Osteocyte (in vitro differentiated cells): ENCODE data around the gene ALDH1A3. TPM values are rescaled to one million over a fixed set of nuclear protein-coding genes. Genes with fewer than 3 reads are reported as not detected.

Source experiments
- DNase-seq: peaks from one replicate; pipeline ENCODE4 v3.0.0; 2021; ENCODE audit warnings: mixed read lengths; ENCODE audit not compliant: unreplicated experiment; ENCODE audit errors: extremely low spot score
- H3K27ac Mint-ChIP-seq: one replicate; pipeline ENCODE4 v1.8.0; 2021; ENCODE audit warnings: mild to moderate bottlenecking, mixed read lengths; ENCODE audit not compliant: unreplicated experiment
- H3K27me3 Mint-ChIP-seq: one replicate; pipeline ENCODE4 v1.8.0; 2021; ENCODE audit warnings: mixed read lengths; ENCODE audit not compliant: unreplicated experiment
- H3K36me3 Mint-ChIP-seq: one replicate; pipeline ENCODE4 v1.8.0; 2021; ENCODE audit warnings: mixed read lengths; ENCODE audit not compliant: unreplicated experiment
- H3K4me1 Mint-ChIP-seq: one replicate; pipeline ENCODE4 v1.8.0; 2021; ENCODE audit warnings: mixed read lengths; ENCODE audit not compliant: unreplicated experiment
- H3K4me3 Mint-ChIP-seq: one replicate; pipeline ENCODE4 v1.8.0; 2021; ENCODE audit warnings: mild to moderate bottlenecking, moderate library complexity, mixed read lengths; ENCODE audit not compliant: unreplicated experiment
- H3K9me3 Mint-ChIP-seq: one replicate; pipeline ENCODE4 v1.8.0; 2021; ENCODE audit warnings: mixed read lengths; ENCODE audit not compliant: unreplicated experiment
- CTCF ChIP-seq: fragments of 200-600 bp; sonication (generic); IDR thresholded peaks from 2 replicates; pipeline ENCODE4 v1.5.0; 2021; ENCODE audit warnings: antibody characterized with exemption, mild to moderate bottlenecking, moderate library complexity
- total RNA-seq: library from RNA; stranded (reverse); gene quantifications from 2 replicates; pipeline ENCODE4 v1.2.1, GENCODE V29; 2021

Gene ALDH1A3
- total RNA-seq, 1 donor from 2014 or later: 0.30 TPM

GRCh38 chr15:100902436-100903167 is 23.0 kb downstream of the ALDH1A3 start:
- H3K4me1 Mint-ChIP-seq: peaks cover 17% of the 10 kb centered on the region
- DNase-seq: no peak
- no peak for TF ChIP-seq CTCF
- H3K27me3 Mint-ChIP-seq: no peaks in the 10 kb centered on the region
- peak overlapping the region; percentile 87 for H3K27ac Mint-ChIP-seq
- no peaks in the 10 kb centered on the region for H3K36me3 Mint-ChIP-seq
- H3K4me3 Mint-ChIP-seq: peak overlapping the region; percentile 43
- H3K9me3 Mint-ChIP-seq: peaks cover 3% of the 10 kb centered on the region

GRCh38 chr15:100903168-100903554 is 23.5 kb downstream of the ALDH1A3 start:
- peak overlapping the region; percentile 5 for H3K4me3 Mint-ChIP-seq
- no peaks in the 10 kb centered on the region for H3K36me3 Mint-ChIP-seq
- no peaks in the 10 kb centered on the region for H3K27me3 Mint-ChIP-seq
- DNase-seq: no peak
- H3K27ac Mint-ChIP-seq: peak overlapping the region; percentile 87
- TF ChIP-seq CTCF: no peak
- H3K4me1 Mint-ChIP-seq: peaks cover 17% of the 10 kb centered on the region
- peaks cover 3% of the 10 kb centered on the region for H3K9me3 Mint-ChIP-seq

- peaks cover 3% of the 10 kb centered on the region for H3K9me3 Mint-ChIP-seq
- peaks cover 17% of the 10 kb centered on the region for H3K4me1 Mint-ChIP-seq
- no peak overlapping the region for H3K27ac Mint-ChIP-seq
- no peaks in the 10 kb centered on the region for H3K27me3 Mint-ChIP-seq
- no peaks in the 10 kb centered on the region for H3K36me3 Mint-ChIP-seq
- TF ChIP-seq CTCF: no peak
- no peak overlapping the region for H3K4me3 Mint-ChIP-seq
- no peak for DNase-seq
Measured at GRCh38 chr15:100905850-100906249, 26.2 kb downstream of the ALDH1A3 start.

- no peak for DNase-seq
- no peak overlapping the region for H3K27ac Mint-ChIP-seq
- H3K27me3 Mint-ChIP-seq: no peaks in the 10 kb centered on the region
- H3K4me3 Mint-ChIP-seq: no peak overlapping the region
- H3K4me1 Mint-ChIP-seq: no peaks in the 10 kb centered on the region
- no peaks in the 10 kb centered on the region for H3K36me3 Mint-ChIP-seq
- peaks cover 12% of the 10 kb centered on the region for H3K9me3 Mint-ChIP-seq
- TF ChIP-seq CTCF: no peak
Measured at GRCh38 chr15:100908466-100908865, 28.8 kb downstream of the ALDH1A3 start.

GRCh38 chr15:100909565-100909964 is 29.9 kb downstream of the ALDH1A3 start:
- DNase-seq: no peak
- Mint-ChIP-seq H3K9me3 (peaks cover 10% of the 10 kb centered on the region), H3K4me1 (no peaks in the 10 kb centered on the region), H3K36me3 (no peaks in the 10 kb centered on the region), H3K27me3 (no peaks in the 10 kb centered on the region), H3K4me3 (no peak overlapping the region), H3K27ac (no peak overlapping the region)
- no peak for TF ChIP-seq CTCF
